ENCODE measurements around the gene PLA2G4B.

PLA2G4B gene

DNA sequence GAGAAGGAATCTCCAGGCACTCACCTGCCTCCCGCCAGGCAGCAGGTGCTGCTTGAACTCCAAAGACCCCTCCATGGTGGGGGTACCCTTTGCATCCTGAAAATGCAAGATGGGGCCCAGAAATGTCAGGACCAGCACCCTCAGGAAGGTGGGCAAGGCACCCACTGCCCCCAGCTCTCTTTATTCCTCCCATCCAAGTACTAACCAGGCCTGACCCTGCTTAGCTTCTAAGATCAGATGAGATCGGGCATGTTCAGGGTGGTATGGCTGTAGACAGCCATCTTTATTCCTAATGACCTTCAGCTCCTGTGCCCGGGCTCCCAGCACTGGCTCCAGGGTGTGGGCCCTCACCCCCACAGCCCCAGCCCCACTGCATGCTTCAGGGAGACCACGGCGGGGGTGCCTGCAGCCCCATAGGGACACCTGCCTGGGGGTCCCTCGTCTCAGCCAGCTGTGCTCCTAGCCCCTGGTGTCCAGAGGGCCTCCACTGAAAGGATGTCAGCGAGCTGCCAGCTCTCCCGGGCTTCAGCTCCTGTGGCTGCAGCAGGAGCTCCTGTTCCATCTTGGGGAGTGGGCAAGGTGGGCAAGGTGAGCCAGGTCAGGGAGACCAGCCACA lies 13.2 kb downstream of the PLA2G4B start:
- peak in 1 of 2 donors; percentile 6 for DNase-seq

DNA sequence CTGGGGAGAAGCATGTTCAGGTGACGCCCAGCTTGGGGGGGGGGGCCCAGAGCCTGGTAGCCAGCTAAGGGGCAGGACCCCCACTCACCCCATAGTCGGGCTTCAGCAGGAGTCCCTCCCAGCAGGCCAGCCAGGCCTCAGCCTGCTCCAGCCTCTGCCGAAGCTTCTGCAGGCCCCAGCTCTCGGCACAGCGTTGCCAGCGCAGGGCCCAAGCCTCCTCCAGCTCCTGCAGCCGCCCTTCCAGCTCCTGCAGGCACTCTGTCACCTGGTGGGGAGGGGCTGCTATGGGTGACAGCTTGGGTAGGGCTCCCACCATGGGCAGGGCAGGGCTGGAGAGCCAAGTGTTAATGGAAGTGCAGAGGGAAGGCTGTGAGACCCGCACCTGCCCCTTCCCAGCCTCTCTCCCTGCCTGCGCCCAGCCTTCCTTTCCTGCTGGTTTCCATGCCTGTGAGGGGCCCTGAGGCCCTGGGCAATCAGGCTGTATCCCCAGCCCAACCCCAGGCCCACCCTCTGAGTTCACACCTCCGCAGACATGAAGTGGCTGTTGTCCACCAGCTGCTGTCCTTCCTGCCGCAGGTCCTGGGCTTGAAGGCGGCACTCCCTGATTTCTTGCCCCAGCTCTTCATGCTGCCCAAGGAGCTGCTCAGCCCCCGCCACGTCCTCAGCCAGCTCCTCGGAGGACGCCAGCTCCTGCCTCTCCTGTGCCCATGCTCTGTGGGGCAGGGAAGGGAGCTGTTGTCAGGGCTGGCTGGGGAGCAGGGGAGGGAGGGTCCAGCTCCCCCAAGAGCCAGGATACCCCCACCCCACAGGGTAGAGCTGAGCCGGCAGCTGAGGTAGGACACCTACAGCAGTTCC lies 14.3 kb downstream of the PLA2G4B start:
- DNase-seq = no peak

DNA sequence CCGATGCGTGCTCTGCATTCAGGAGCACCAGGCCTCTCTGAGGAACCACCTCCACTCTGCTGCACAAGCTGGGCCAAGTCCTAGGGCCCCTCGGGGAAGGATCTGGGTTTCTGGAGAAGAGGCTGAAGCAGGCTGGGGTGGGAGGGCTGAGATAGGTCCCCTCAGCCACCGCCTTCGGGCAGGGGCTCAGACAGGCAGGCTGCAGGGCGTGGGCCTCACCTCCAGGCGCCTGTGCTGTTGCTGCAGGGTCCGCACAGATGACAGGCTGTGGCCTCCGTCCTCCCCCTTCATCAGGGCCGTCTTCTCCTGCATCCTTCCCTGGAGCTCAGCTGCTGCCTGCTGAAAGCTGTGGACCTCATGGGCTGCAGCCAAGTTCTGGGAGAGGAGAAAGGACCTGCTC lies 15.2 kb downstream of the PLA2G4B start:
- no peak for DNase-seq

DNA sequence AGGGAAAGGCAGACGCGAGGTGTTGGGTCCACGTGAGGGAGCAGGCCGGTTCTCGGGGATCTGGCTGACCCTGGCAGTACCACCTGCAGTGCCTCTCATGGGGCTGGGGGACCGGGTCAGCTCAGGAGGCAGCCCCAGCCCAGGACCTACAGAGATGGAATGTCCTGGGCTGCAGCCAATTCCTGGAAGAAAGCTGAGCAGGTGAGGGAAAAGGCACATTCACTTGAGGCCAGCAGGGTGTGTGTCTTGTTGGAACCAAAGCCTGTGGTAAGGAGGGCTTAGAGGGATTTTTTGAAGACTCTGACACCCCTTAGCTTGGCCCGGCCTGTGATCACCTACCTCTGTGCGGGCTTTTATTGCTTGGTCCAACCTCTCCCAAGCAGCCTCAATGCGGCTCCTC lies 15.8 kb downstream of the PLA2G4B start:
- DNase-seq = no peak

DNA sequence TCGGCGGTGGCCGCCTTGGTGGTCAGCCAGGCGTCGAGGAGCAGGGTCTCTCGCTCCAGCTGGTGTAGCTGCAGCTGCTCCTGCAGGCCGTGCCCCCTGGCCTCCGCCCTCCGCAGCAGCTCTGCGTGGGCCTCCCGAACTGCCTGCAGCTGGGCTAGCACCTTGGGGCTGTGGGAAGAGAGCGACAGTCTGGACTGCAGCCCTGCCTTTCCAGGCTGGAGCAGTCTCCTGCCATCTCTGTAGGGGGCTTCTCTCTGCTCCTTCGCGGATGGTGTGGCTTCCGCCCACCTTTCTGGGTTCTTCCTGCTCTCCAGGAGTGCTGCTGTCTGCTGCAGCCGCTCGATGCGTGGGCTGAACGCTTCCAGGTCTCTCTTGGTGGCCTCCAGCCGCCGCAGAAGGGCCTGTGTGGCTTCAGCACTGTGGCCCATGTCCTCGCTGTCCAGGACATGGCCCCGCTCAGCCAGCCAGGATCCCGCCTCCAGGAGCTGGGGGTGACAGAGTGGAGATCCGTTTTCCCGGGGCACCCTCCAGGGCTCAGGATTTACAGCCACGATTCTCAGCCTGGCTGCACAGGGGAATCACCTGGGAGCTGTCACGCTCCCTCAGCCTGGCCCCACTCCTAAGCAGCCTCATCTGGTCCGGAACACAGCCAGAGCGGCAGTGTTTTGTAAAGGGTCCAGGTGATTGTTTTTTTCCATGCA lies 16.8 kb downstream of the PLA2G4B start:
- no peak for DNase-seq

DNA sequence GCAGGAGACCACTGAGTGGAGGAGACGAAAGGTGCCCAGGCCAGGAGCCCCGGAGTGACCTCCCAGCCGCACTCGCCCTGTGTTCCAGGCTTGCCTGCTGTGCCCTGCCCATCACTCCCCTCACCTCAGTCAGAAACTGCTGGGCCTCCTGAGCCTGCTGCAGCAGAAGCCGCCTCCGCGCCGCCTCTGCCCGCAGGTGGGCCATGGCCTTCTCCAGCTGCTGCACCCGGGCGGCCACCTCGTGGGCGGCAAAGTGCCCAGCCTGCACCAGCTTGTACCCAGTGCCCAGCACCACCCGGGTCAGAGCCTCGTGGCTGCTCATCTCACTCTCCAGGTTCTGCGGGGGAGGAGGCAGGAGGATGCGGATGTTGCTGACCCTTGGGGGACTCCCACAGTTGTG lies 17.6 kb downstream of the PLA2G4B start:
- DNase-seq = no peak

DNA sequence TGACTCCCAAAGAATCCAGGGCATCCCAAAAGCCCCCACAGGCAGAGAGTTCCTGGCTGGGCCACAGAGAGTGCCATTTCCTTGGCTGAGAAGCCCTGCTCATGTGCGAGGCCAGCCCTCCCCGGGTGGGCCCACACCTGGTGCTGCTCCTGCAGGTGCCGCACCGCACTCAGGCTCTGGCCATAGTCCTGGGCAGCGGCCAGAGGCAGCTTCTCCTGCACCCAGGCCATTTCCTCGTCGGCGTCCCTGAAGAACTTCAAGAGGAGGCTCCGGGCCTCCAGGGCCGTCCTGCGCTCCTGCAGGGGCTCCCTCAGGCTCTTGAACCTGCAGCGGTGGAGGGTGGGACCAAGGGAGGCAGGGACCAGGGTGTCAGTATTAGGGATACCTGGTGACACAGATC lies 18.1 kb downstream of the PLA2G4B start:
- no peak for DNase-seq

DNA sequence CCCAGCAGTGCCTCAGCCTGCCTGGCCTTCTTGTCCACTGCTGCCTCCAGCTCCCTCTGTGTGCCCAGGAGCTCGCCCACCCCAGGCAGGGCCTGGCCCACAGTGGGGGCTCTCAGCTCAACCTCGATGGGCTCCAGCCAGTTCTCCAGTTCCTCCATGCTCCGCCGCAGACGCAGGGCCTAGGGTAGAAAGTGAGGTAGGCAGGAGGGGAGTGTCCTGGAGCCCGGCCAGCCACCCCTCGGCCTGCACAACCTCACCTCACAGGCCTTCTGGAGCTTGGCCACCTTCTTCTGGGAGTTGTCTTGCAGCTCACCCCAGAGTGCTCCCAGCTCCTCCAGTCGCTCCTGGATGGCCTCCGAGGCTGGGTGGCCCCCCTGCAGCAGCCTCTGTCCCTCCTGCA lies 18.7 kb downstream of the PLA2G4B start:
- DNase-seq = no peak

DNA sequence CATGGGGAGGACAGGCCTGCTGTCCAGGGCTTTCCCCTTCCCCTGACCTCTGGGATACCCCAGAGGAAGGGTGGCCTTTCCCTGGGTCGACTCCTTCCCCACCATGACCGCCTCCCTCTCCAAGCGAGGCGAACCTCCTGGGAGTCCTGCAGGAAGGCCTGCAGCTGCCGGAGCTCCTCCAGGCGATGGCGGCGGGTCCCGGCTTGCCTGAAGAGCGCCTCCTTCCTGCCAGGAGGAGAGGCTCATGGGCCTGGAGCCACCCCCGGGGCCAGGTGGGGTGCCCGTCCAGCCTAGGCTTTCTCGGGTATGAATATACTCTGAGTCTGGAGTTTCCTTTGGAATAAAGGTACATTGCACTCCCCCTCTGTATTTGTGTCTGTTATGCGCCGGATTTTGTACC lies 20.1 kb downstream of the PLA2G4B start:
- no peak for DNase-seq

DNA sequence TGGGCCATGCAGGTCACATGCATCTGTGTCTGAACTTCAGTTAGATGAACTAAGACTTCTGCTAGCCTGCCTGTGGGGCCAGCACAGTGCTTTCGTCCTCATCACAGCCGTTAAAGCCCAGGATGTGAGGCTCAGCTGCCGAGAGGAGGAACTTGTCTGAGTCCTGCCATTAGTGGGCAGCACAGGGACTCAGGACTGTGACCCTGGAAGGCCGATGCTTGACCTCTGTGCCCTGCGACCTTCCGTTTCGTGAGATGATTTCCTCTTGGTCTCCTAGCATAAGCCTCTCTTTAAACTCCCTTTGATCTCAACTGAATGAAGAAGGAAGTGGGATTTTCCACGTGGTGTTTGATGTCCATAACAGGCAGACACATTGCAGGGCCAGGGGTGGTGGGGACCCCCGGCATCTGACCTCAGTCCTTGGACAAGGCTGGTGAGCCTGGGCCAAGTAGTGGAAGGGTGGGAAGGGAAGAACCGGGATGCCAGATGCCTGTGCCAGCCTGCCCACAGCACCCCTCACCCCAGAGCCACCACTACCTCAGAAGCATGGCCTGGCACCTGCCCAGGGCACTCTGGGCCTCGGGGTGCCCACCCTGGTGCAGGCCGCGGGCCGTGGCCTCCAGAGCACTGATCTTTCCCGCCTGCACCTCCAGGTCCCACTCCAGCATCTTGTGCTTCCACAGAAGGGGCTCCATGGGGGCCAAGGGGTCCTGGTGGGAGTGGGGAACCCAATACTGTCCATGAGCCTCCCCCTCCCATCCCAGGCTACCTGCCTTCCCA lies 21.6 kb downstream of the PLA2G4B start:
- DNase-seq = peak in 1 of 2 donors; percentile 25

DNA sequence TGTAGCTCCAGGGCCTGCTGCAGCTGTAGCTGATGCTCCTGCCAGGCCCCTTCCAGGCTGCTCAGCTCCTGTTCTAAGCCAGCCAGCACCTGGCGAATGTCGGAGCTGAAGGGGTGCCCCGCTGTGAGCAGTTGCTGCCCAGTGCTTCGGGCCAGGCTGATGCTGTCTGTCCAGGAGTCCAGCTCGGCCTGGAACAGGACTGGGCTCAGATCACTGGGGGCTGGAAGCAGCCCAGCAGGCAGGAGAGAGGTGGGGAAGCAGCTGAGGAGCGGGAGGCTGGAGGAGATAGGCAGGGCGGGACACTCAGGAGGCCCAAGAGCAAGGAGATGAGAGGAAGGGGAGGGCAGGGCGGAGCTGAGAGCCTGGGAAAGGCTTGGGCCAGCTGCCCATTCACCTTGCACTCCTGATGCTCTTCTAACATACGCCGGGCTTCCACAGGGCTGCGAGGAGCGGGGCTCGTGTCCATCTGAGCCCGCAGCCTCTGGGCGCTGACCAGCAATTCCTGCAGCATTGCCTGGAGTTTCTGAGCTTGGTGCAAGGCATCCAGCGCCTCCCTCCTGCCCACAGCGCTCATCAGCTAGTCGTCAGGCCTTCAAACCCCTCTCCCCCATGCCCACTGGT lies 23.2 kb downstream of the PLA2G4B start:
- no peak for DNase-seq

DNA sequence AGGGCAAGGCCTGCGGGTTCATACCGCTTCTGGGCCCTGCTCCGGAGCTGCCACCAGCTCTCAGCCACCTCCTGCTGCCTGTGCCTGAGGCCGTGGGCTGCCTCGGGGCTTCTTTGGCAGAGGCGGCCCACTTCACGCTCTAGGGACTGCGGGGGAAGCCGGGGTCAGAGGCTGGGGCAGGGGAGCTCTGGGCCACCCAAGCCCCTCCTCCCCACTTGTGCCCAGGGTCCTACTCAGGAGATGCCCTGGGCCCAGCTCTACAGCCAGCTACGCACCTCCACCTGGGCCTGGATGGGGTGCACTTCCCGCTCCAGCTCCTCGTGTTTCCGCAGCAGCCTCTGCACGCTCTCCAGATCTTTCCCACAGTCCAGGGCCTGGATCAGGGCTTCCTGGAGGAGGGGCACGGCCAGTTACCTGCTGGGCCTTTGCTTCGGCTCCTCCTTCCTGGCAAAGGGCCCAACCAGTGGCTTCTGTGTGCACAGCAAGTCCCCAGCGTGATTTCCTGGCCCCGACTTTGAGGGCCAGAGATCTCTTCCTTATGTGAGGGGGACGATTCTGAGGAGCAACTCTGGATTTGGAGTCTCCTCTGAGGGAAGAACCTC lies 24.0 kb downstream of the PLA2G4B start:
- no peak for DNase-seq

DNA sequence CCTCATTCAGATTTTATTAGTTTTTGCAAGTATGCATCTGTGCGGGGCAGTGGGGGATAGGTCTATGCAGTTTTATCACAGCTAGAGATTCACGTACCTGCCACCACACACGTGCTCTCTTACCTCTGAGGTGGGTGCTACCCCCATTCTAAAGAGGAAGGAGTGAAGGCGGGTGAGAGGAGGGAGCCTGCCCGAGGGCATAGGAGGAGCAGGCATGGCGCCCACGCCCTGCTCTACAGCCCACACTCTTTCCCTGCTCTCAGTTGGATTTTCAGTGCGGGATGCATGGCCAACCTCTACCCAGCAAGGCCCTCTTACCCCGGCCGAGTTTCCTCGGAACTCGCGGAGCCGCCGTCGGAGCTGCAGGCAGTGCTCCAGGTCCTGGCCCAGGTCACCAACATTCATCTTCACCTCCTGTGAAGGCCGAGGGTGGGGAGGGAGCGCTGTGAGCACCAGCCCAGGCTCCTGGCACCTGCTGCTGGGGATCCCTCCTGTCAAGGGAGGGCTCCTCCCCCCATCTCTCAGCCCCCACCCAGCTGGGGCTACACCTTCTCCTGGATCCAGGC lies 26.9 kb downstream of the PLA2G4B start:
- DNase-seq = no peak

DNA sequence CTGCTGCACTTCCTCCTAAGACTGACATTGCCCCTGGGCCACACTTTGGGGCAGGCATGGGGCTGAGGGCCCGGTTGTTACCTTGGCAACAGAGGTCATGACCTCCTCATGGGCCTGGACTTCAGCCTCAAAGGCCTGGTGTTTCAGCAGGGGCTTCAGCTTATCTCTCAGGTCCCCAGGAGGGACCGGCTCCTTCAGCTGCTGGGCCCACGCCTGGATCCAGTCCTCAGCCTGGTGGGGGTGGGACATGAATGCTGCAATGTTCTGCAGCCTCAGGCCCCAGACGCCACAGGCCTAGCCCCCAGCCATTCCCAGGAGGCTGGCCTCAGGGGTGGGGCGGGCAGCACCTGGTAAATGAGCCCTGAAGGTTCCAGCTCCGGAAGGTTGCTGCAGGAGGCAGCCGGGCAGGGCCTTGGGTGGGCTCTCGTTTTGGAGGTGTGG lies 27.6 kb downstream of the PLA2G4B start:
- DNase-seq = no peak

DNA sequence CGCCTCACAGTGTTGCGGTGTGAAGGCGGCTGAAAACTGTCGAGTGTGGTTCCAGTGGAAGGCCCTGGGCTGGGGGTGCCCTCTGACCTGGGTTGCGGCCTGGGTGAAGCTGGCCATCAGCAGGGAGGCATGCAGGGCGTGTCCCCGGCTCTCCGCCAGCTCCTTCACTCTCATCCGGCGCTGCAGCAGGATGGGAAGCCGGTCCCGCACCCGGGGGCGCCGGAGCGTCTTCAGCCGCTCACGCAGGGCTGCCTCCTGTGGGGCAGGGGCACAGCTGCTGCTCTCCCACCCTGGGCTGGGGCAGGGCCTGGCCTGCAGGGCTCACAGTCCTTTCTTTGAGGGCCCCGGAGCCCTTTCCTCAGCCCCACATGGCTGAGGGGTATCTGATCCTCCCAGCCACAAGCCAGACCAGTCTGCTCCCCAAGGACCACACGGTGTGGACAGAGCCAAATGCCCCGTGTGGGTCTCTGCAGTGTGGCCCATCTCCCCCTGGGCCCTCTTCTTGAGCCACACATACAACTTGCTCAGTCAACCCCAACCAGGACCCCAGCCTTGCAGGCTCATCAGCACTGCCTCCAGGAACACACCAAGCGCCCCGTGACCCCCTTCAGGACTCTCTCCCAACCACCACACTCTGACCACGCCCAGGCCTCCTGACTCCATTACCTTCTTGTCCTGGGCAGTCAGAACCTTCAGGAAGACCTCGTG lies 28.4 kb downstream of the PLA2G4B start:
- DNase-seq = no peak

DNA sequence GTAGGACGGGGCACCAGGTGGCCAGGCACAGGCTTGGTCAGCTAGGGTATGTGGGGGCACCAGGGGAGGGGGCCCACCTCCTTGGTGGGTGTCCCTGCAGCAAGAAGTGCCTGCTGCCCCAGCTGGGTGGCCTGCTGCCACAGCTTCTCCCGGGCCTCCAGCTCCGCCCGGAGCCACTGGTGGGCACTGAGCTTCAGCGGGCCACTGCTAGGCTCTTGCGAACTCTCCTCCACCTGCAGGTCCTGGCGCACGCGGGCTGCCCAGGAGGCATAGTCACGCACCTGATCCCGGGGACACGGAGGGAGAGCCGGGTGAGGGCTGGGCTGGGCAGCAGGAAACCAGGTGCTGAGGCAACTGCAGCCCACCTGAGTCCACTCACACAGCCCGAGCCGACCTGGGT lies 29.7 kb downstream of the PLA2G4B start:
- DNase-seq = no peak

DNA sequence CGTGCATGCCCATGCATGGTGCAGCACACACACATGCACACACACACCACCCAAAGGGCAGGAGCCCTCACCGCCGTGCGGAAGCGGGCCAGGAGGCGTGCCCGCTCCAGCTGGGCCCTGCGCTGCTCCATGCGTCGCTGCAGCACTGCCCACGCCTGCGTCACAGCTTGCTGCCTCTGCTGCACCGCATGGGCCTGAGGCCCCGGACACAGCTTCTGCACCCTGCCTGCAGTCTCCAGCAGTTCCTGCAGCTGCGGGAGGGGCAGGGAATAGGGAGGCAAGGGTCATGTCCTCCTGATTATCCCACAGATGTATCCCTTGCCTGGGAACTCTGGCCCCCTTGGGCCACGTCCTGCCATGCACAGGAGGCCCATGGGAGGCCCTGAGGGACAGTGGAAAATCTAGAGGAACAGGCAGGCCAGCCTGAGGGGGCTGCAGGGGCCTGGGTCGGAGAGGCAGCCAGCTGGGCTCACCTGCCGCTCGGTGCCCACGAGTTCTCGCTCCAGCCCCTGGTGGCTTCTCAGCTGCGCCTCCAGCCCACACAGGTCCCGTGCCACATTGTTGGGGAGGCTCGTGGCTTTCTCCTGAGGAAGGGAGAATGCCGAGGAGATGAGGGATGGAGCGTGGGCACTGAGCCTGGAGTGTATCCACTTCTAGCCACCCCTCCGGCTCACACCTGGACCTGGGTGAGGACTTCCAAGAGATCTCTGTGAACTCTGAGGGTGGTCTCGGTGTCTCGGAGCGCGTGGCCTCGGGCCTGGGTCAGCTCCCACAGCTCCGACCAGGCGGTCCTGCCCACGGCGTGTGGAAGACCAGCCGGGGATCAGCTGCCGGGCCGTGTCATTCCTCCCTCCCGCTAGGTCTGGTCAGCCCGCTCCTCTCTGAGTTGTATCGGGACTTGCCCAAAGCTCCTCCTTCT lies 31.4 kb downstream of the PLA2G4B start:
- no peak for DNase-seq

DNA sequence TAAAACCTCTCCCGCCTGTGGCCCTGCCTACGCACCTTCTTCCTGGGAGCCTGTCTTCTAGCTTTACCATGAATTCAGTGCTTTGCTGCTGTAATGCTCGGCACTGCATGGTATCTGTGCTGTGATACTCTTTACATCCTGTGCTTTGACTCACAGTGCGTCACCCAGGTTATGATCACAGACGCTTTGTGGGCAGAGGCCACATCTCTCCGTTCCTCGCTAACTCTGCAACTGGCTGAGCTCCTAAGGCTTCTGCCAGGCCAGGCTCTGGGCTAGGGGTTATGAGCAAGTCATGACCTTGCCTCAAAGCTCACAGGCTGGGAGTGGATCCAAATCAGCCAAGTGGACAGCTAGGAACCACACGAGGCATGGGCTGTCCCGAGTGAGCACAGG lies 32.0 kb downstream of the PLA2G4B start:
- peak; percentile 47 to 56 for DNase-seq

DNA sequence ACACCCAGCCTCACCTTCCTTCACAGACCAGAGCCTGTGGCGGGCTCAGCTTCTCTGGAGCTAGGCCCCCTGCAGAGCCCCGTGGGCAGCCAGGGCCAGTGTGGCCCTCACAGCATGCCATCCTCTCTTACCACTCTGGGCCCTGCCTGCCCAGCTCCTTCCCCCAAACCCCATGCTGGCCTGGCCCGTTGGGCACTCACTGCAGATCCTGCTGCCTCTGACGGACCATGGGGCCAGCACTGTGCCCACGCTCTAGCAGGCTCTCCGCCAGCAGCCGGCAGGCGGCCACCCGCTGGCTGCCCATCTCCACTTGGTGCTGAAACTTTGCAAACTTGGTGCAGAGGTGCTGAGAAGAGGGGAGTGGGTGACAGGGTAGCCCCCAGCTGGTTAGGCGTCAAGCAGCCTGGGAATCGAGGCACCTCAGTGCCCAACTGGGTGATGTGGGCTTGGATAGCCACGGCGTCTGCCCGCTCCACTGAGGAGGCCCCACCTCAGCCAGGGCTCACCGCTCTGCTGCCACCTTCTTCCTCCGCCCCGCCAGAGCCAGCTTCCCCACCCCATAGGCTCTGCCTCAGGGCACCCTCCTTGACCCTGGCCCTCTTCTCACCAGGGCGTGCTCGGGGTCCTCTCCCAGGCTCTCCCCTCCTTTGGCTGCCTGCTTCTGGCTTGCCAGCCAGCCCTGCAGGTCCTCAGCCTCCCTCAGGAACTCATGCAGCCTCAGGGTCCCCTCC lies 32.7 kb downstream of the PLA2G4B start:
- no peak for DNase-seq

Measured in CD4-positive, alpha-beta T cell treated with Interleukin-4 for 1 hour (primary cell).